GM23248 (cell line): ENCODE measurements around the gene TMEM131L.

Experiments used
- EZH2 ChIP-seq: fragments of 200-600 bp; sonication (generic); IDR thresholded peaks from 2 replicates; pipeline ENCODE4 v1.6.1; 2018; ENCODE audit warnings: antibody characterized with exemption, mild to moderate bottlenecking; ENCODE audit not compliant: insufficient read depth, poor library complexity, severe bottlenecking
- EZH2phosphoT487 ChIP-seq: fragments of 200-600 bp; sonication (generic); IDR thresholded peaks from 2 replicates; pipeline ENCODE4 v1.6.1; 2018; ENCODE audit warnings: antibody characterized with exemption, moderate library complexity, mild to moderate bottlenecking, low read depth; ENCODE audit not compliant: insufficient read depth

DNA sequence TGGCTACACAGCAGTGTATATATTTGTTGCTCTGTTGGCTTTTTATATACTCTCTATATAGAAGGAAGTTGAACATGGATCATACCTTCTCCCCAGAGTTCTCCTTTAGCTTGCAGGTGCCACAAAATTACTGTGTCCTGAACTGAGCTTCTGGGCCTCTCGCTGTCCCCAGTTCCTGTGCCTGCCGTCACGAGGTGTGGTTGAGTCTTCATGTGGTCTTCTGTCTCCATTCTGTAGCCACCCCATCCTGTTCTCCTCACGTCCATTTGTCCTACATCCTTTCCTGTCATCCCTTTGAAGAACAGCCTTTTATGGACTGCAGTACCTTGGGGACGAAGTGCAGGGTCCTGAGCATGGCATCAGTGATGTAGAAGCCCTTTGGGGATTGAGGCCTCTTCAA lies 14.5 kb downstream of the TMEM131L start:
- TF ChIP-seq EZH2phosphoT487 (no peak), EZH2 (no peak)
